ENCODE results near the gene PON3.

- no peak for TF ChIP-seq CTCF (IDR thresholded peaks at IDR 0.05)
- TF ChIP-seq CBX8 (IDR thresholded peaks at IDR 0.05): no peak
- TF ChIP-seq ELK1 (IDR thresholded peaks at IDR 0.05; ENCODE audit: low read depth, low read length): no peak
- TF ChIP-seq CHD4 (IDR thresholded peaks at IDR 0.05; ENCODE audit: borderline replicate concordance): no peak
- TF ChIP-seq KDM1A (IDR thresholded peaks at IDR 0.05; ENCODE audit: low read depth): no peak
Observed at GRCh38 chr7:95340491-95340890, 55.7 kb downstream of the PON3 start.

Data from A549 (cell line).